GM19023 (cell line): ENCODE data around the gene ALDH1A2.
"Not testable (repeated sequence)": the region's sequence is repeated elsewhere in the genome, so short reads cannot be mapped to it uniquely, and the experiment has no call there.

Experiments
- ATAC-seq: cut with Tn5 transposase; IDR thresholded peaks from one replicate; pipeline ENCODE4 v1.9.1; 2021; ENCODE audit warnings: mild to moderate bottlenecking, moderate library complexity; ENCODE audit not compliant: unreplicated experiment

ALDH1A2 gene

GRCh38 chr15:58002338-58003126 is 63.0 kb downstream of the ALDH1A2 start:
- ATAC-seq = no peak

- ATAC-seq = not testable (repeated sequence)
Measured at GRCh38 chr15:57999699-58000098, 65.8 kb downstream of the ALDH1A2 start.

DNA sequence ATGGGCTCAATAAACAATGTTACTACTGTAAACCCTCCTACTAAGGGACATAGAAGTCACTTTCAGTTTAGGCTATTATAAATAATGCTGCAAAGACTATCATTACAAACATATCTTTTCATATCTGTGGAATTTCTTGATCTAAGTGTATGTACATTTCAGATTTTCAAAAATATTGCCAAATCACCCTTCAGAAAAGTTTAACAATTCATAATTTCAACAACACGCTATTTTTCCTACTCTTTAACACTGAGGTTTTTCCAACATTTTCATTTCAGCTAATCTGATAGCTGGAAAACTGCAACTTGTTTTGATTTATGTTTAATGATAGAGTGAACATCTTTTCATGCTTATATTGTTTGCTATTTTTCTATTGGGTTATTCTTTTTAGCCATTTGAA is 69.0 kb downstream of the ALDH1A2 start:
- ATAC-seq = no peak

GRCh38 chr15:57994221-57995049 is 71.1 kb downstream of the ALDH1A2 start:
- ATAC-seq = no peak

DNA sequence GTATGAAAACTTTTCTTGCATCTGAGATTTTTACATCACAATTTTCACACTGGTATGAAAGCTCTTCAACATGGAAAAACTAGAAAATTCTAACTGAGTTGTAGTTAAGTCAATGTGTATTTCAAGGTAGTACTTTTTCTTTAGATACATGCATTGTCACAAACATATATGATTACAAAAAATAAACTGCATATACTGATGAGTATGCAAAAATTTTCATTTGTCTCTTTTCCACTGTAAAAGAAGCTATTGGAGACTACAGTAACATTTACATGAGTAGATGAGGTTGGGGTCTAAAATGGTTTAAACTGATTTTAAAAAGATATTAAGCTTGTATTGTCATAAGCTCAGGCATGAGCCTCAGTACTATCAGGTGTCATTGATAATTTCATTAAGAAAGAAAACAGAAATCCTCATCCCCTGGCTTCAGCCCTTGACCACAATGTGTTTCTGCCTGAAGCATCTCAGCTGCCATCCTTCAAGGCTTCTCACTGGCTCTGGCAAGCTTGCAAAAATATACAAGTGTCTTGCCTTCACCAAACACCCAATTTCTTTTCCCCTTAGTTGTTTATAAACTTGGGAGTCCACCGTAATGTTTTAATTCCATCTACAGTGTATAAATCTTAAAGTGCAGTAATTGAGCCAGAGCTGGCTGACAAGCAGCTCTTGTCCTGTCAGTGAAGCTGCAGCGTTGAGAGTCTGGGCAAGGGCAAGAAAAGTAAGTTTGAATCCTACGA is 71.9 kb downstream of the ALDH1A2 start:
- ATAC-seq = no peak

DNA sequence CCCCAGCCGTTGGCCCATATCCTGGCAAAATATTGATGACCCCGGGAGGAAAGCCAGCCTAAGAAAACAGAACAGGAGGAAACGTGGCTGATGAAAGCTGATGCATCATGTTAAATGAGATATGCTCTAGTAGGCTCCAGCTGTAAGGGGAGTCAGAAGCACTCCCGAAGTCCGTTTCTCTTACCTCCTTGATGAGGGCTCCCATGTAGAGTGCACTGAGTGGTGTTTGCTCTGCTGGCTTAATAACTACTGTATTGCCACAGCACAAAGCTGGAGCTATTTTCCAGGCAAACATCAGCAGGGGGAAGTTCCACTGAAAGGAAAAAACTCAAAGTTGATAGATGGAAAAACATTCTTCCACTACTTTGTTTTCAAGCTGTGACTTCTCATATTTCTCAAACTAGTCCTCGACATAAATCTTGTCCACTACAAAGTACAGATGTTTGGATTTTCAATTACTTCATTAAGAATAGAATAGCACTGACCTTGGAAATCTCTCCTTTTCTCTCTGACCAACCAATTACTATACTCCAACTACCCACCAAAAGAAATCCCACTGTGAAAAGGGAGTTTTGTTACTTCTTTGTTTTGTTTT is 72.7 kb downstream of the ALDH1A2 start:
- no peak for ATAC-seq

DNA sequence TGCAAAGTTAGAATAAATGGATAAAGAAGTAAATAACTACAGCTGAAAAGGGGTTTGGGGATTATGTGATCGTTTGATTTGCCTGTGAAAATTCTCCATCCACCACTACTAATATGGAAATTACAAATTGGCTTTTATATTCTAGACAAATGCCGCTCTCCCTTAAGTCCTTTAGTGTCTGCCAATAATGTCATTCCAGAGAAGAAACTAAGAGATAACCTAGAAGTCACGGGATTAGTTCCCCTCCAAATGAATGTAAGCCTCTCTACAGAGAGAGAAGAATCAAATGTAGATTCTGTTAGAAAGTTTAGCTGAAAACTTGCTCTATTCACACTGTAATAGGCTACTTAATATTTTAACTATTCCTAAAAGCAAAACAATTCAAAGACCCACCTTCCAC is 92.0 kb downstream of the ALDH1A2 start:
- ATAC-seq = no peak

GRCh38 chr15:57972864-57973263 is 92.6 kb downstream of the ALDH1A2 start:
- no peak for ATAC-seq

DNA sequence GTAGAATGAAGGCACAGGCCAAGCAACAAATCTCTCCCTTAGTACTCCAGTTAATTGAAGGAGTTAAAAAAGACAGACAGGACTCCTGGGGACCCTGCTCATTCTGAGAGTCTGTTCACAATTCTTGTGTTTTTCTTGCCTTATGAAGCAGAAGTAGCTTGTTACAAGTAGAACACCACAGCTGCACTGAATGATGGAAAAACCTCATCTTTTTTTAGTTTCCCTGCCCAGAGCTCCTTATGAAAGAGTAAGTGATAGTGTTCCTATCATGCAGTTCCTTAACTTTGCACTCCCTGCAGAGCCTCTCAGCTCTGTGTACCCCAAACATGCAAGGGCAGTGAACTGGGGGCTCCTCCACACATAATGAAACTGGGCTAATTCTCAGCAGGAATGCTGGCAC is 95.5 kb downstream of the ALDH1A2 start:
- no peak for ATAC-seq

DNA sequence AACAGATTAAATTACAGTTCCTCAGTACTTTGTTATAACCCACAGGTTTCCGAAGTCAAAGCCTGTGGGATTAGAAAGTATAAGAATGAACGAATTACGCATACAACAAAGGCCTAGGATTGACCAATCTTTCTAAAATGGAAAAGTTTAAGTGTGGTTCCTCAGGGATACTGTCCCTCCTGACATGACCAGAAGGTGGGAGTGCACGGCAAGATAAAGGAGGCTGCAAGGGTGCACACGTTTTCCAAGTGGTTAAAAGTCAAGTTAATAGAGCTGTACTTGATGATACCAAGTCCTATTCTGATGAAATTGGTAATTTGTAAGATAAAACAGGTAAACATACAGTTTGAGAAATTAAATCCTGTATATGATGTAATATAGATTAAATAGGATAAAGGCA is 96.2 kb downstream of the ALDH1A2 start:
- no peak for ATAC-seq

DNA sequence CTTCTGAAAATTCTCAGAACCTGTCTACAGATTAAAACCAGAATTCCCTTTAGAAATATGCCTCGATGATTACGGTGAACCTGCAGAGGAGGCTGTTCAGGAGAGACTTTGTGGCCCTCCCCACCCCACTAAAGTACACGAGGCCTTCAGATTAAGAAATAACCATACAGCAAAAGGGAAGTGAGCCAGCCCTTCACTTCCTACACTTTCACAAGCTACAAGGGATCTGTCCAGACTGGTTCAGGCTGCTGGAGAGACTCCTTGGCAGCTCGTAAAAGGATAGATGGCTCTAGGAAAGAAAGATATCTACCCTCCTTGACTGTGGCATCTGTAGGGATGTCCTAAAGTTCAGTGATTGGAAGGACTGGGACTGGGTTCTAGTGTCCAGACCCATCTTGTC is 102.6 kb downstream of the ALDH1A2 start:
- no peak for ATAC-seq

DNA sequence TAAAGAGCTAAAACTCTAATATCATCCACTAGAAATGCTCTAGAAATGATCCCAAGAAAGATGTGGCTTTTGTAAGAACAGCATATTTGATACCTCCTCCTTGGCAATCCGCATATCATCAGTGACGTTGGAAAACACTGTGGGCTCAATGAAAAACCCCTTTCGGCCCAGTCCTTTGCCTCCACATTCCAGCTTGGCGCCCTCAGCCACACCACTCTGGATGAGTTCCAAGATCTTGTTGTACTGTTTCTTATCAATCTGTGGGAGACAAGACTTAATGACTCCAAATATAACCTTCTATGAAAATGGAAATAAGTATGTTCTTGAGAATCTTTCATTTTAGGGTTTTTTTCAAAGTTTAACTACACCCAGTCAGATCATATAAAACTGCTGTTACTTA is 103.6 kb downstream of the ALDH1A2 start:
- no peak for ATAC-seq

- no peak for ATAC-seq
Measured at GRCh38 chr15:57957113-57957512, 108.4 kb downstream of the ALDH1A2 start.

DNA sequence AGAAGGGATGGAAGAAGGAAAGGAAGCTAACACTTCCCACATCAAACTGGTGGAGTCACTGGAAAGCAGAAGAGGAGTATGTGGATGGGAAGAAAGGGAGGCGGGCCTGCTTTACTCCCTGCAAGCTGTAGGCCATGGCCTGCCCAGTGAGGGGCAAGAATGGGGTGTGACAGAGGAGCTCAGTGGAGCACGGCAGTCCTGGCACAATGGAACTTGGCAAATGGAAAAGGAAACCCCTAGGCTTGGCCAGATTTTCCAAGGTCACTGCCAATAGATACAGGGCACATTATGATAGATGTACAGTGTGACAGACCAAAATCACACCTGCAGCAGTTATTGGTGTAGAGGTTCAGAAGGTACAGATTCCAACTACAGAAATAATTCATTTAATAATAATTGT is 111.6 kb downstream of the ALDH1A2 start:
- ATAC-seq = no peak

GRCh38 chr15:57951328-57951932 is 114.1 kb downstream of the ALDH1A2 start:
- ATAC-seq = no peak

DNA sequence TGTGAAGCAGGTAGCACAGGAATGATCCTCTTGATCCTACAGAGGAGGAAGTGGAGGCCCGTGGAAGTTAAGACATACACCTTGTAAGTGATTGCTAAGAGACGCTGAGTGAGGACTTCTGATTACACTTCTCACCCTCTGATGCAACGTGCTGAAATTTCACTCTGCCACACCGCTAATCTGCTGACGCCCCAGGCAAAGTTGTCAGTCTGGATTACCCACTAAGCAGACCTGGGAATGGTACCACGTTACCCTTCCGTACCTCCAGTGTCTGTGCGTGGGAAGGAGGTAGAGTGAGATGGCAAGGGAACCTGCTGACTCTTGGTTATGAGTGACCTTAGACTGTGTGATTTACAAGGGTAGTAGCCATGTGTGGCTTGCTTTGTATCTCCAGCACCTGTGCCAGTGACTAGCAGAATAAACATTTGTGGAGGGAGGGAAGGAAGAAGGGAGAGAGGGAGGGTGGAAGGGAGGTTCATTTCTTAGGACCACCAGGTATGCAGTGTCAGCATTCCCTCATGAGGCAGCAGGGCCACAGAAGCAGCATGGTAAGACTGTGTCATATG is 115.0 kb downstream of the ALDH1A2 start:
- ATAC-seq = no peak

GRCh38 chr15:57949374-57949943 is 116.1 kb downstream of the ALDH1A2 start:
- ATAC-seq = no peak

- no peak for ATAC-seq
Measured at GRCh38 chr15:57948351-57949289, 116.9 kb downstream of the ALDH1A2 start.

DNA sequence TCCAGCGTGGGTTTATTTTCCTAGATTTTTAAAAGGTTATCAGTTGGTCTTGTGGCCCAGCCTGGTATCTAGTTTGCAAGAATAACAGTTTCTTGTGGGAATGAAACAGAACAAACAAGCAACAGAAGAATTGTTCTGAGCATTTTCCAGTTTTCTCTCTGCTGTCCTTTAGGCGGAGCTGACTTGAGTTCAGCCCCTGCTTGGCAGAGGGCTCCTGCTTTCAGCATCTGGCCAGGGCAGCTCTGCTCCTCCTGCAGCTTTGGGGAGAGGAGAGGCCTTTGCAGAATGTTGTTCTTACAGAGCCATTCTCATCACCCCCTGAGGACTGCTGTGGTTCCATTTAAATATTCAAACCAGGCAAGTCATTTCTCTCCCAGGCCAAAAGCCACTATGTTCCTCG is 117.7 kb downstream of the ALDH1A2 start:
- ATAC-seq = no peak
